ENCODE measurements around the gene JMJD4.

The JMJD4 gene

DNA sequence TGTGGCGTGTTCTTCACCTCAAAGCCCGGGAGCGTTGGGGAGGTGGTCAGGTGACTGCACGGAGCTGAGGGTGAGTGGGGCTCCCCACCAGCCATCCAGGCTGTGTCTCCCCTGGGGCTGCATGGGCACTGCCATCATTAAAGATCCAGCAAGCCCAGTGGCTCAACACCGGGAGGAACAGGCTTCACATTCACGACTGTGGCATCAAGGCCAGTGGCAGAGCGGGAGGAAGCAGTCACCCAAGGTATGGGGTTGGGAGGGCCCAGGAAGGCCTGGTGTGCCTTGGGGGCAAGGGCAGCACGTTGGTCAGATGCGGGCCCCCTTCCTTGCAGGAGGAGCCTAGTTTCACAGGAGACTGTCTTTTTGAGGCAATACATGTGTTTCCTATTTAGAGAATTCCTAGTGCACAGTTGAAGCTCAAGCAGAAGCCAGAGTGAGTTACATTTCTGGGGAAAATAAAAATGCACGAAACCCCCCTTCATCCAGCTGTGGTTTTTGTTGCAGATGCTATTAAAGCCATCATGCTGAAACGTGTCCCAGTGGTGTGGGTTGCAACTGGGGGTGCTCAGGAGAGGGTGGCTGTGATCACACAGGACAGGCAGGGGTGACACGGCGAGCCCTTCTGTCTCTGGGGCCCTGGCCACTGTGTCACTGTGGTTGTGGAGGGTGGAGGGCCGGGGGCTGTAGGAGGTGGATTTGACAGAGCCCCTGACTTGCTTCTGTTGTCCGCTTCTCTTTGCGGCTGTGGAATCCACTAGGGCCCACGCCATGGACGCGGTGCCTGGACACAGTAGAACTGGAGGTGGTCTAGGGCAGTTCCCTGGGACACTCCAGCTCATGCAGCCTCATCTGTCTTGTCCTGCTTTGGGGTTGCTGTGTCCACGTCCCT, 34.2 kb upstream of the JMJD4 start:
- in situ Hi-C loops (cut with MboI; ENCODE audit: low sequenced_read_pairs), result loop anchor here (25.0 kb wide), 1 partner anchor 193 kb away; no protein-coding TSS in a partner anchor

DNA sequence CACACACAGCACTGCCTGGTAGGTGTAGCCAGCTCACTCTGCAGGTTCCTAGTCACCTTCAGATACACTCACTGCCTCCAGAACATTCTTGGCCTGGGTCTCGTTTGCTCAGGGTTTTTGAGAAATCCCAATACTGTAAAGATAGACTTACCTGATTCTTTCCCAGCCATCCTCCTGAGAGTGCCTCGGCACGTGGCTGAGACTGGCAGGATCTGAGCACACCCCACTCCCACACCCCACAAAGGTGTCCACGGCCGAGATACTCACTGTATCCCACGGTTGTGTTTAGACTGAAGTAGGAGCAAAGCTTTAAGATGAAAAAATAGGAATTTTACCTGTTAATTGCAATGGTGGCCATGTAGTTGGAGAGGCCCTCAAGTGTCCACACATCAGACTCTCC, 33.5 kb upstream of the JMJD4 start:
- in situ Hi-C loops (cut with MboI; ENCODE audit: low sequenced_read_pairs), result loop anchor here (25.0 kb wide), 1 partner anchor 194 kb away; no protein-coding TSS in a partner anchor

DNA sequence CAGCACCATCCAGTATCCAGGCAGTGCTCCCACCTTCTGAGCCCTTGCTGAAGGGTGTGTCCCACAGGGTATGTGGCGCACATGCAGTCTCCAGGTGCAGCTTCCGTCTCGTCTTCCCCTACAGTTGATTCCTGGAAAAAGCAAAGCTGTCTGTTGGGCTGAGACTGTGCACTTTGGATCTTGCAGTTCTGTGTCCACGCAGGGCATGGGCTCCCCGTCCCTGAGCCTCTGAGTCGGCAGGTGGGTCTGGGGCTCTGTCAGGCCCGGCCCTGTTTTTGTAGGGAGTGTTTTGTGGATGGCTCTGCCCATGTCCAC, 33.0 kb upstream of the JMJD4 start:
- in situ Hi-C loops (cut with MboI; ENCODE audit: low sequenced_read_pairs), result loop anchor here (25.0 kb wide), 1 partner anchor 194 kb away; no protein-coding TSS in a partner anchor

GRCh38 chr1:227767401-227768124, 32.5 kb upstream of the JMJD4 start:
- in situ Hi-C loops (cut with MboI; ENCODE audit: low sequenced_read_pairs), result loop anchor here (25.0 kb wide), 1 partner anchor 195 kb away; no protein-coding TSS in a partner anchor

DNA sequence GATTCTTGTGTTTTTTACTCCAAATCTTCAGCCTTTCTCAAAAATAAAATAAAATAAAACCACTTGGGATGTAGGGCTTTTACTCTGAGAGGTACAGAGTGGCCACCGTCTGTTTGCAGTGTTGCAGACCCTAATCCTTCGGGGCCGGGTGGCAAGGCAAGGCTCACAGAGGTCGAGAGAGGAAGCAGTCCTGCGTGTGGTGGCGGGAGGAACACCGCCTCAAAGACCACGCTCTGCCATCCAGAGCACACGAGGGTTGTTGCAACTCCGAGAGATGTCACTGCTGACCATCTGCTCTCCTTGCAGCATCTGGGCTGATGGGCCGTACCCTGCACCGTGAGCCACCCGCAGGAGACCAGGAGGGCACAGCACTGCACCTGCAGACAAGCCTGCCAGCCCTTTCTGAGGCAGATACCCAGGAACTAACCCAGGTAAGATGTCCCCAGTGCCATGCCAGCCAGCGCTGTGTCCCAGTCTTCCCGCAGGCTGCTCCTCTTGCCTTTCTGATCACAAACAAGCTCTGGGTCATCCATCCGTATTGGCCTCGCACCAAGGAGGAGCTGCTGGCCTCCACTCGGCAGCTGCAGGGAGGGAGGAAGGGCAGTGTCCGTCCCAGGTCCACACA, 31.7 kb upstream of the JMJD4 start:
- in situ Hi-C loops (cut with MboI; ENCODE audit: low sequenced_read_pairs), result loop anchor here (25.0 kb wide), 1 partner anchor 196 kb away; no protein-coding TSS in a partner anchor

DNA sequence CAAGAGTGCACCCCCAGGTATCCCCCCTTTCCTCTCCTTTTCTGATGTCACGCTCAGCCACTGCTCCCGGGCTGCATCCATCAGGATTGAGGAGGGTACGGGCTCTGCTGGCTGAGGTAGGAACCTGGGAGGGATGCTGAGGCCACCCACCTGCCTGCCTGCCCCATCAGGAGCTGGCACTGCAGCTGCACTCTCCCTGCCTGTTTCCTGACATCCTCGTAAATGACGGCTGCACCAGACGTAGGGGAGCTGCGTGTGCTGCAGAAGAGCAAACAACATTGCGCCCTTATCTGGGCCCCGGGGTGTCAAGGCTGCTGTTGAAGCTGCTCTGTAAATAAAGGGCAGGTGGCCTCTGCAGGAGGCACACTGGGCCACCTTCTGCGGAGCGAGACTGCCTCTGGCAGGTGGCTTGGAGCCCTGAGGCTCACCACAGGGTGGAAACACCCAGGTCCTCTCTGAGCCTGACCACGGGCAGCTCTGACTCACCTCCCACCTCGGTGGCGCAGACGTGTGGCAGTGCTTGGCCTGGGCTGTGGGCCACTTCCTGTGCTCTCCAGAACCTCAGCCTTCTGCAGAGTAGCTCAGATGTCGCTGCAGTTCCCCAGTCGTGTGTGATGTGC, 31.0 kb upstream of the JMJD4 start:
- in situ Hi-C loops (cut with MboI; ENCODE audit: low sequenced_read_pairs), result loop anchor here (25.0 kb wide), 1 partner anchor 196 kb away; no protein-coding TSS in a partner anchor

- in situ Hi-C loops (cut with MboI; ENCODE audit: low sequenced_read_pairs), result loop anchor here (25.0 kb wide), 1 partner anchor 197 kb away; no protein-coding TSS in a partner anchor
Observed at GRCh38 chr1:227765261-227766014, 30.3 kb upstream of the JMJD4 start.

DNA sequence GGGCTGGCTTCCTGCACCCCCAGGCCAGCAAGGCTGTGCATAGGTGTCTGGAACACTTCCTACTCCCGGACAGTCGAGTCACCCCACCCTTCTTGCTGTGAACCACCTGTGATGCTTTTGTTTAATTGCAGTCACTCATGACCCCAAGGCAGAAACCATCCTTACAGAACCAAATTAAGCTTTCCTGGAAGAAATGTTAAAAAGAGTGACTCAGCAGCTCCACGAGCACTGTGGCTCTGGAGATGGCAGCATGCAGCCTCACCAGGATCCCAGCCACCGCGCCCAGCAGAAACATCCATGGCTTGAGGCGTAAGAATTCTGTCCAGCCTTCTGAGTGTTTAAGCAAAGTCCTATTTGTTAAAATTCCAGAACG, 28.9 kb upstream of the JMJD4 start:
- in situ Hi-C loops (cut with MboI; ENCODE audit: low sequenced_read_pairs), result loop anchor here (25.0 kb wide), 1 partner anchor 198 kb away; no protein-coding TSS in a partner anchor

GRCh38 chr1:227763246-227764018, 28.3 kb upstream of the JMJD4 start:
- in situ Hi-C loops (cut with MboI; ENCODE audit: low sequenced_read_pairs), result loop anchor here (25.0 kb wide), 1 partner anchor 199 kb away; no protein-coding TSS in a partner anchor

DNA sequence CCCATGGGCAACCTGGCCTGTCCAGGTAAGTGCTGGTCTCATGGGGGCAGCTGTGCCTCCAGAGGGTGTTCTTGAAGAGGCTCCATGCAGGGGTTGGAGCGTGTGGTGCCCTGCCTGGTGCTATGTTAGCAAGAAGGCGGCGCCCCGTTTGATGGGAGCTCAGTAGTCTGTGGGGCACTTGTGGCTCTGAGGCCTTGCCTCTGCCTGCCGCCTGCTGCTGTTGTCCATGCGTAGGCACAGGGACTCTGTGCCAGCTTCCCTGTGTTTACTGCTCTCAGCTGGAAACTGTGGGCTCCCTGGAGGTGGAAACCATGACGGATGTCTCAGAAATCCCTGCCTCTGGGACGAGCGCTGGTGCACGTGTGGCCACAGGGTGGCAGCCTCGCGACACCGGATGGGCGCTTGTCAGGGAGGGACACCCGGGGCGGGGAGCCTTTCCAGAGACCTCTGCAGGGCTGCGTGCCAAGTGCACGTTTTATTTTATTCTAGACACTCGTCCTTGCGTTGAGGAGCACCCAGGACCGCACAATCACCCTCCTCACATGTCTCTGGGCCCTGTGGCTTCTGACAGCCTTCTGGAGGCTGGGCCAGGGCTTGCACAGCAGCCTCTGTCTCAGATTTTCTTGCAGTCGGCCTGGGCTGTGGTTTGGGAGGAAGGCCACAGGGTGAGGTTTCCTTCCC, 27.3 kb upstream of the JMJD4 start:
- in situ Hi-C loops (cut with MboI; ENCODE audit: low sequenced_read_pairs), result loop anchor here (25.0 kb wide), 1 partner anchor 200 kb away; no protein-coding TSS in a partner anchor

DNA sequence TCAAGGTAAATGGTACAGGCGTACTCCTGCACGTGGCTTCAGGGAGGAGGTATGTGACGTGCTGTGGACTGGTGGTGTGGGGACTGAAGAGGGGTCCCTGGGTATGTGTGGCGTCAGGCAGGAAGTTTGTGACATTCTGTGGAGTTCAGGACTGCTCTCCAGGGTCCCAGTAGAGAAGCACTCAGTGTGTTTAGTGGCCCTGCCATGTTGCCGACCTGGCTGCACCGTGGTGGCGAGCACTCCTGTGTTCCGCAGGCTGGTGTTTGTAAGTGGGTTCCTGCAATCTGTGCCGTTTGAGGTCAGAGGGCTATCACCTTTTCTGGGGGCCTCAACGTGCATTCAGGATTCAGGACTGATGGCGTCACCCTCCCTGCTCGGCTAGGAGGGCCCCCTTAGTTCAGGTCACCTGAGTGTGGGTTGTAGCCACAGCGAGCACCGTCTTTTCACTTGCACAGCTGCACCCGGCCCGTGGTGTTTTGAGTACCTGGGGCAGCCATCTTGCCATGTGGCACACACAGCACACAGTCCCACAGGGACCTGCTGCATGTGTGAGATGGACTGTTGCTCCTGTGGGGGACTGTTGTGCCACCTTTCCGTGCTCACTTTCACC, 26.6 kb upstream of the JMJD4 start:
- in situ Hi-C loops (cut with MboI; ENCODE audit: low sequenced_read_pairs), result loop anchor here (25.0 kb wide), 1 partner anchor 201 kb away; no protein-coding TSS in a partner anchor

DNA sequence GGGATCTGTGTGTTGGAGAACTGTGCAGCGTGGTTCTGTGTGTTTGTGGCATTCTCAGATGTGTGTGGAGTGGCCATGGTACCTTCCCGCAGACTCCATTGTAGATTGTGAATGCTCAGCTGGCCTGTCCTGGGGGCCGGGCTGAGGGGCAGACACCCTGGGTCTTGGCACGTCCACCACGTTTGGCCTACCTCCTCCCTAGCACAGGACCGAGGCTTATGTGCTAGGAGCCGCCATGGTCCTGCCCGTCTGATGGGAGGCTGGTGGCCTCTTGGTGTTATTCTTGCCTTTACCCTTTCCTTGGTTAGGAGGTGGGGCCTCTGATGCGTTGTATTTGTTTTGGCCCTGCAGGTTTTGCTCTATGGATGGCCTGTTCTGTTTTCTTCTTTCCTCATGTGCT, 25.3 kb upstream of the JMJD4 start:
- in situ Hi-C loops (cut with MboI; ENCODE audit: low sequenced_read_pairs), result loop anchor here (25.0 kb wide), 1 partner anchor 202 kb away; no protein-coding TSS in a partner anchor

- in situ Hi-C loops (cut with MboI; ENCODE audit: low sequenced_read_pairs), result loop anchor here (25.0 kb wide), 1 partner anchor 203 kb away; no protein-coding TSS in a partner anchor
Observed at GRCh38 chr1:227759341-227760300, 24.5 kb upstream of the JMJD4 start.

- in situ Hi-C loops (cut with MboI; ENCODE audit: low sequenced_read_pairs), result loop anchor here (25.0 kb wide), 1 partner anchor 204 kb away; no protein-coding TSS in a partner anchor
Observed at GRCh38 chr1:227758366-227758765, 23.3 kb upstream of the JMJD4 start.

GRCh38 chr1:227757781-227758180, 22.7 kb upstream of the JMJD4 start:
- in situ Hi-C loops (cut with MboI; ENCODE audit: low sequenced_read_pairs), result loop anchor here (25.0 kb wide), 1 partner anchor 205 kb away; no protein-coding TSS in a partner anchor

- in situ Hi-C loops (cut with MboI; ENCODE audit: low sequenced_read_pairs), result loop anchor here (25.0 kb wide), 1 partner anchor 206 kb away; no protein-coding TSS in a partner anchor
Observed at GRCh38 chr1:227756172-227756959, 21.3 kb upstream of the JMJD4 start.

Data from HL-60/S4 treated with retinoic acid at 250 ng/mL for 4 days and 3 days (cell line).